ENCODE measurements around the gene SHLD2.
"Not testable (repeated sequence)": the region's sequence is repeated elsewhere in the genome, so short reads cannot be mapped to it uniquely, and the experiment has no call there.

GRCh38 chr10:87184421-87184820 is 89.4 kb downstream of the SHLD2 start:
- not testable (repeated sequence) for TF ChIP-seq CTCF (IDR thresholded peaks at IDR 0.05 in 4 of 5, conservative IDR thresholded peaks at IDR 0.05 in 1 of 5); POLR2A (IDR thresholded peaks at IDR 0.05)

All from gastrocnemius medialis (tissue), 4 donors.